T1000 (cell line): ENCODE measurements around the gene RGS14.

Experiments
- DNase-seq: peaks from one replicate; lab custom pipeline; 2025; ENCODE audit warnings: mixed read lengths; lab: John Stamatoyannopoulos, UW

RGS14 gene

GRCh38 chr5:177378884-177379883 lies 21.5 kb downstream of the RGS14 start:
- no peak for DNase-seq

DNA sequence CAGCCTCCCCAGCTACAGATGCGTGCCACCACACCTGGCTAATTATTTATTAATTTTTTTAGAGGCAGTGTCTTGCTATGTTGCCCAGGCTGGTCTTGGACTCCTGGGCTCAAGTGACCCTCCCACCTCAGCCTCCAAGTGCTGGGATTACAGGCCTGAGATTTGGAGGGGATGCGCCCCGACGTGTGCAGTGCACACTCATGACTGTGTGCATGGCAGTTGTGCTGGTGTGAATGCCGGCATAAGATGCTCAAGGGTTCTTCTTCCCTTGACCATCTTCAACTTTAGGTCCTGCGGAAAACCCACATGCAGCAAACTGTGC lies 23.0 kb downstream of the RGS14 start:
- DNase-seq = no peak

- DNase-seq = no peak
Observed at GRCh38 chr5:177382423-177383029, 24.8 kb downstream of the RGS14 start.

GRCh38 chr5:177383181-177383580 lies 25.5 kb downstream of the RGS14 start:
- no peak for DNase-seq

DNA sequence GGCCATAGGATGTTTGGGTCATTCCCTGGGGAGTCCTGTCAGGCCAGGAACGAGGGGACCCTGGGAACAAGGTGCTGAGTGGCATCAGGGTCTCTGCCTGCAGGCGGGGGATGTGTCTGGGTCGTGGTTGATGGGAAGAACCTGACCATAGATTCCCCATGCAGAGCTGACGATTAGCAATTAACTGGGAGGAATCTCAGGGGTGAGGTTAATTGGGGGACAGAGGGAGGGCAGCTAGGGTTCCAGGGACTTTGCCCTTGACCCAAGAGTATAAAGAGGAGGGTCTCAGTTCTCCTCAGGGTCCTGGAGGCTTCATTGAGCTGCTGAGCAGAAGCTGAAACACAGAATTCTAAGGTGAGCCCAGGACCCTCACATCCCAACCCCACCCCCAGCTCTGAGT lies 26.4 kb downstream of the RGS14 start, which contains the start of gene SLC34A1:
Gene SLC34A1 (plus strand): TSS at position 301 of the 400 bp plus-strand sequence. CDS start 1,308 bp downstream, outside the sequence.
- no peak for DNase-seq

- no peak for DNase-seq
Observed at GRCh38 chr5:177385720-177386119, 28.0 kb downstream of the RGS14 start.

GRCh38 chr5:177386542-177386941 lies 28.8 kb downstream of the RGS14 start:
- DNase-seq = no peak

- no peak for DNase-seq
Observed at GRCh38 chr5:177387405-177387804, 29.7 kb downstream of the RGS14 start.

- no peak for DNase-seq
Observed at GRCh38 chr5:177388521-177389052, 30.9 kb downstream of the RGS14 start.

DNA sequence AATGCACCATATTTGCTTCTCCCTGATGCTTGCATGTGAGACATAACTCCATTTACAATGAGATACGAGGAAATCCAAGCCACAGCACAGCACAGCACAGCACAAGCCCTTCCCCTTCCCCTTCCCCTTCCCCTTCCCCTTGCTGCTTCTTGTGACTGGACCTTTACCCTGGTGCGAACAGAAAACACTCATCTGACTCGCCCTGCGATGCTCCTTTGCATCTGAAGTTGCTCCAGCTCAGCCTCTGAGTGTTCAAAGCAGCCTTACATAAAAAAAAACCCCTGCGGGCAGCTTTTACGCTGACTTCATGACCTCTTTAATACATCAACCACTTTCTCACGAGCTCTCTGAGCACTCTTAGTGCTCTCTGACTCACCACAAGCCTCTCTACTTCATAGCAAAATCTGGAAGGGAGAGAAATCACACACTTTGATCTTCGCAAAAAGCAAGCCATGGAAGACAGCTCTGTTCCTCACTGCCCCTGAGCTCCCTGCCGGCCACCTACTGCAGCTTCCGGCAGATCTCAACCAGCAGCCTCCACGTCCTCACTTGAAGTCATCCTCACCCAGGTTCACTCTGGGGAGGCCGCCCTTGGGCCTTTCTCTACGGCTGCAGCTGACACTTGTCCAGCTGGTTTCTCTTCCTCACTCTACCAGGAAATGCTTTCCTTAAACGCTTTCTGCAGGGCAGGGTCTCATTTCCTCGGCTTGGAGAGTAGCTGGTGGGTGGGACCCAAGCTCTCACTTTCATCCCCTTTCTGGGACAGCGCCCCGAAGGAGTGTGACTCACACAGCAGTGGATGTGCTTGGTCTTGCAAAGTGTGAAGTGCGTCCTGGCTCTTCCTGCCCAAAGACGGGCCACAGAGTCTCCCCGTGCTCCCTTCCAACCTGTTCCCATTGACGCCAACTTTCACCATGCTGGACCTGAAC lies 31.8 kb downstream of the RGS14 start:
- DNase-seq = peak; percentile 64

DNA sequence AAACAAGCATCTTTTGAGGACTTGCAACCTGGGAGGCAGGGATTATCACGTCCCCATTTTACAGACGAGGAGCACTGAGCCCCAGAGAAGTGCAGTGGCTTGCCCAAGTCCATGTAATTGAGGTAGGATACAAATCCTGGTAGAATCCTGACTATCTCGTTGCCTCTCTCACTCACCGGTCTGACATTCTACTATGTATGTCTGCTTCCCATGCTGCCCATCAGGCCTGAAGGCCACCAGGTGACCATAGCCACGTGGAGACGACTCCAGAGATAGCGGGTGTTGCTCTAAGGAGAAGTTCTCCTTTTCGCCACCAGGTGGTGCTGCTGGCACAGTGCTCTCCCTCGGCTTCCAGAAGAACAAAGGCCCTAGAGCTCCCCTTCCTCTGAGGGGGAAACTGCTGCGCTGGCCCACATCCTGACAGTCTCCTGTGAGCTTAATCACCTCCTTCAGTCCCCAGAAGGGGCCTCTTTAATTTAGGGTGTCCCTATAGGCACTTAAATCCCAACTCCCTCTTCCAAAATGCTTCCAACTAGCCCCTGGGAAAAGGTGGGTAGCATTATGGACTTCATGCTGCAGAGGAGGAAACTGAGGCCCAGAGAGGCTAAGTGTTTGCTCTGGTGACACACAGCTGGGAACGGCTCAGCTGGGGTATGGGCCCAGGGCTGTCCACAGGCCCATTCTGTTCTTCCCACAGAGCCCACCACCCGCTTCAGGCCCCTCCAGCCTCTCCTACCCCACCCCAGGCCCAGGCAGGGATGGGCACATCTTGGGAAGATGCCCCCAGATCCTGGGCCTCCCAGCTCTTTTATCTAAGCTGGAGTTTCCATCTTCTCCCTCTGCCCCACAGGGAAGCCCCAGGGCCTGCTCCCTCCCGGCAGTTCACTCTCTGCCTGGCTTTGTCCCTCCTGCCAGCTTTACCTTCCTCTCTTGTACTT lies 32.9 kb downstream of the RGS14 start:
- DNase-seq = peak; percentile 66

DNA sequence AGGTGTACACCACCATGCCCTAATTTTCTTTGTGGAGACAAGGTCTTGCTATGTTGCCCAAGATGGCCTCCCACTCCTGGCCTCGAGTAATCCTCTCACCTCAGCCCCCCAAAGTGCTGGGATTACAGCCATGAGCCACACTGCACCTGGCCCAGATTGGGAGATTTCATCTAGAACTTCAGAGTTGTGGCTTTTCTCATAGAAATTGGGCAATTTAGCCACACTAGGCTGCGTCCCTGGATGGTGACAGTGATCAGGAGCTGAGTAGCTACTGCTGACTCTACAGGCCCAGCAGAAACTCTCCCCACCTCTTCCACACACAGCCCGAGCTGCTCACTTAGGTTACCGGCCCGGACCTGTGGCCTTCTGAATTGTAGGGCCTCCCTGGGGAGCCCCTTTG lies 35.0 kb downstream of the RGS14 start:
- DNase-seq = no peak

GRCh38 chr5:177393206-177393765 lies 35.6 kb downstream of the RGS14 start:
- DNase-seq = no peak

DNA sequence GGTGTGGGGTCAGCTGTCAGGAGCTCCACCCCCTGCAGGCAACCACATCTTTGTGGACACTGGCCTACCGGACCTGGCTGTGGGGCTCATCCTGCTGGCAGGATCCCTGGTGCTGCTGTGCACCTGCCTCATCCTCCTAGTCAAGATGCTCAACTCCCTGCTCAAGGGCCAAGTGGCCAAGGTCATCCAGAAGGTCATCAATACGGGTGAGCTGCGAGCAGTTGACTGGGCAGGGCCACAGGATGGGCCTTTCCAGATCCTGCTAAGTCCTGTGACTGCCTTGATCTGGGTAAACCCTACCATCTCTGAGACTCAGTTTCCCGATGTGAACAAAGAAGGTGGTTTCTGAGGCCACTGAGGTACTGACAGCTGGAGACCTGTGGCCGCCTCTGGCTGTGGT lies 36.3 kb downstream of the RGS14 start:
- no peak for DNase-seq

GRCh38 chr5:177396078-177396477 lies 38.4 kb downstream of the RGS14 start:
- DNase-seq = no peak

GRCh38 chr5:177396807-177397206 lies 39.1 kb downstream of the RGS14 start:
- DNase-seq = no peak

- DNase-seq = no peak
Observed at GRCh38 chr5:177397875-177398390, 40.2 kb downstream of the RGS14 start.

DNA sequence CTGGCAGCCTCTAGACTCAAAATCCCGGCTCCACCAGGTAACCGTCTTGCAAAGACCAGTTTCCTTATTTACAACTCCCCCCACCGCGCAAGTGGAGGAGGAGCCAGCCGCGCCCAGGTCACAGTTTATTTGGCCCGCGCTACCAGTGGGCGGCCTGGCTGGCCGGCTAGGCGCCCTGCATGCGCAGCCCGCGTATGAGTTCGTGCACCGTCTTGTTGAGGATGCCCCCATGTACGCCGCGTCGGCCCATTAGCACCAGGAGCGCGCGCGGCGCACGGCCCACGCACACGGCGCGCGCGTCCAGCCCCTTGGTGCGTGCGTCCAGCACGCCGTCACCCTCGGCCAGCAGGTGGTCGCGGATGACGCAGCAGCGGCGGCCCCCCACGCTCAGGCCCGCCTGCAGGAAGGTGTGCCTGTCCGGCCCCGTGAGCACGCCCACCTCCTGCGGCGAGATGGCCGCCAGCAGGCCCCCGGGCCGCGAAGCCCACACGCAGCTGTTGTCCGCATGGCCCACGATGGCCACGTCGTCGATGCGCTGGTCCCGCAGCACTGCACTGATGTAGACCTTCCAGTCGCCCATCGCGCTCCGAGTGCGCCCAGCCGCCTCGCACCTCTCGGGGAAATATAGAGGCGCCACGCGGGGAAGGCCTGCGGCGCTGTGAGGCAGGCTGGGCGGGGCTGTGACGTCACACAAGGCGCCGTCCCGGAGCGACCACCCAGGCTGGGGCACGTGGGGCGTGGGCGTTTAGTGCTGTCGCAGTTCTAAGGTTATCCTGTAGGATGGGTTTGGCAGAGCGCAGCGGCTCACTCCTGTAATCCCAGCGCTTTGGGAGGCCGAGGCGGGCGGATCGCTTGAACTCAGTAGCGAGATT lies 42.5 kb downstream of the RGS14 start, which contains the start of gene PFN3:
Gene PFN3 (minus strand): TSS at position 665 of the 872 bp plus-strand sequence. CDS start 85 bp downstream, at position 580.
- DNase-seq = no peak
